Amniotic stem cell (primary cell): ENCODE measurements around the gene ZBED4.

Source experiments
- DNase-seq: peaks from one replicate; lab custom pipeline; 2025; lab: John Stamatoyannopoulos, UW

The ZBED4 gene

GRCh38 chr22:49937758-49938564, 84.3 kb downstream of the ZBED4 start:
- DNase-seq = no peak

- DNase-seq = no peak
Observed at GRCh38 chr22:49938565-49939136, 85.0 kb downstream of the ZBED4 start.
